H7 (cell line): ENCODE measurements around the gene PPP1R26. TPM values are rescaled to one million over a fixed set of nuclear protein-coding genes. Genes with fewer than 3 reads are reported as not detected.
A peak's percentile ranks its signal among the peaks of the same experiment; 100 is the strongest.

ENCODE experiments used
- DNase-seq: peaks from one replicate; pipeline ENCODE4 v3.0.0; 2012
- H3K27me3 ChIP-seq: 2 replicates; pipeline ENCODE4 v1.6.0; 2011; ENCODE audit warnings: mild to moderate bottlenecking, low read length; ENCODE audit not compliant: control insufficient read depth, insufficient read depth
- H3K36me3 ChIP-seq: replicated peaks from 2 replicates; pipeline ENCODE4 v1.5.1; 2011; ENCODE audit warnings: low read length; ENCODE audit not compliant: control insufficient read depth, insufficient read depth
- H3K4me3 ChIP-seq: 2 replicates; pipeline ENCODE4 v1.5.1; 2011; ENCODE audit warnings: low read depth, mild to moderate bottlenecking, control low read depth, low read length, moderate library complexity; ENCODE audit not compliant: insufficient read depth
- total RNA-seq: library from RNA; depleted of rRNA; stranded (reverse); fragments of >200 nt; shearing (Covaris generic); gene quantifications from 2 replicates; pipeline ENCODE4 v1.2.3, GENCODE V29; 2014

The PPP1R26 gene
- total RNA-seq, 1 experiment from 2014 or later, result 40.8 TPM

DNA sequence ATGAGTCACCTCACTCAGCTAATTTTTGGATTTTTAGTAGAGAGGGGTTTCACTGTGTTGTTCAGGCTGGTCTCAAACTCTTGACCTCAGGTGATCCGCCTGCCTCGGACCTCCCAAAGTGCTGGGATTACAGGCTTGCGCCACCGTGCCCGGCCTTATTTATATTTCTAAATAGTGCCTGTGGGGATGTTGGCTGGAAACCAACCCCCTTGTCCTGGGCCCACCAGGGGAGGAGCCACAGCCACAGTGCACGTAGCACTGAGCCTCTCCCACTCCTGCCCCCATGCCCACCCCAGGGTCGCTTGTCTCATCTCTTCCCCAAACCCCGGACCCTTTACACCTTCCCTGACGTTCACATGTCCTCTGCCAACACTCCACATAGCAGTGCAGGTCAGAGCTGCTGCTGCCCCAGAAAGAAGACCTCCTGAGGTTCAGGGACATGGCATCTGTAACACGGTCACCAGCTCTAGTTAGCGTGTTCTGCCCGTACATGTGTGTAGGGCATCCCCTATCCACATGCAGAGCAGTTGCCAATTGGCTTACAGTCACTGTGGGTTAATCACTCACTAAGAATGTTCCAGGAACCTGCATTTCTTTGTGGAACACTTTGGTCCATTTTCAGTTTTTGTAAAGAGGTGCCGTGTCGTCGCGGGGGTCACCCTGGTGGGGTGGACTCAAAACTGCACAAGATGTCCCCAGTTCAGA, 10.7 kb downstream of the PPP1R26 start:
- H3K4me3 ChIP-seq, result no peak overlapping the region
- DNase-seq, result no peak
- H3K27me3 ChIP-seq, result no peaks in the 10 kb centered on the region
- peaks cover 13% of the 10 kb centered on the region for H3K36me3 ChIP-seq

DNA sequence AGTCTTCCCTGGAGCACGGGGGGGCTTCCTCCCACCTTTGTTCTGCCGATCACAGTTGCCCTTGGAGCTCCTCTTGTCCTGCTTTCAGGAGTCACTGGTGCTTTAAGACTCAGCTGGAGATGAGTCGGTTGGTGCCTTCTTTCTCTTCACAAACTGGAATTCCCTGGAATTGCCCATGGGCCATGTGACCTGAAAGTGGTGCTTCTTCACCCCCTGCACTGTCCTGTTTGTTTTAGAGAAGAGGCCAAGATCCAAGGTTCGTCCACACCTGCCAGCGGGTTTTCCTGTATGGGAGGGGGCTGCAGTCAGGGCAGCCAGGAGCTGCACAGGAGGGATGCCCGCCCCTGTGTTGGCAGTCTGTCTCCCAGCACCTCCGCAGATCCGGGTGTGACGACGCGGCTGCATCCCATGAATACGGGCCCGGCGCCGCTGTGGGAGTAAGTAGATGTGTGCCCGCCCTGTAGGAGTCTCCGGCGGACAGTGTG, 11.4 kb downstream of the PPP1R26 start:
- peak; percentile 54 for DNase-seq
- no peak overlapping the region for H3K4me3 ChIP-seq
- no peaks in the 10 kb centered on the region for H3K27me3 ChIP-seq
- peaks cover 8% of the 10 kb centered on the region for H3K36me3 ChIP-seq

- no peak for DNase-seq
- H3K36me3 ChIP-seq, result peaks cover 8% of the 10 kb centered on the region
- H3K27me3 ChIP-seq, result no peaks in the 10 kb centered on the region
- H3K4me3 ChIP-seq, result no peak overlapping the region
These were observed 12.2 kb downstream of the PPP1R26 start for GRCh38 chr9:135491764-135492163.

GRCh38 chr9:135492886-135493669, 13.5 kb downstream of the PPP1R26 start:
- no peak overlapping the region for H3K4me3 ChIP-seq
- H3K36me3 ChIP-seq, result peaks cover 5% of the 10 kb centered on the region
- H3K27me3 ChIP-seq, result no peaks in the 10 kb centered on the region
- no peak for DNase-seq

GRCh38 chr9:135494791-135495559, 15.4 kb downstream of the PPP1R26 start:
- Histone ChIP-seq H3K4me3 (no peak overlapping the region), H3K36me3 (no peaks in the 10 kb centered on the region), H3K27me3 (no peaks in the 10 kb centered on the region; the same call in 1 of the 2 replicates)
- no peak for DNase-seq

DNA sequence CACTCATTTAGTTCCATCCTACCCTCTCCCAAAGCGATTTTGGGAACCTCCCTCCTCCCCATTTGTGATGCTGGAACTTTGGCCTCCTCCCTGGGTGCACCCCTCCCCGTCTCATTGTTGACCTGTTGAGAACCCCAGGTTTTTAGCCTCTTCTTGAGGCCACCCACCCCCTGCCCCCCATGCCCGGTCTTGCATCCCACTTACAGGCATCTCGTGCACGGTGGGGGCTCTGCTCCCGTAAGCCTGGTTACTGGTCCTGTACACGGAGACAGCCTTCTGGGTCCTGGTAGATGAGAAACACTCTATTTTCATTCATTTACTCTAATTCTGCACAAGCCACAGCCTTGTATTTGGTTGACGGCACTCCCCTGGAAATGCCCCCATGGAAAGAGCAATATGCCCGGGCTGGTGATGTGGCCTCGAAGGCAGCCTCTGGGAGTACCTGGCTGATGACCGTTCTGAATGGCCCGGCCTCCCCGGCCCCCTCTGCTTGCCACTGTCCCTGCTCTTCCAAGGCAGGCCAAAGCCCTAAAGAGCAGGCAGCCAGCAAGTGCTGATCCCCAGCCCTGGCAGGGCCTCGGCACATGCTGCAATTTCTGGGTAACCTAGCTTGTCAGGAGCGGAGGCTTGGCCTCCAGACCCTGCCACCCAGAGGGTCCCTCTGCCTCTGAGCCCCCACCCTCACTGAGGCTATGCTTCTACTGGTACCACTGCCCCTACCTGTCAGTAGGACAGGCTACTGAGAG, 19.0 kb downstream of the PPP1R26 start:
- H3K27me3 ChIP-seq, result no peaks in the 10 kb centered on the region; the same call in 1 of the 2 replicates
- peaks cover 12% of the 10 kb centered on the region for H3K36me3 ChIP-seq
- H3K4me3 ChIP-seq, result no peak overlapping the region
- no peak for DNase-seq

DNA sequence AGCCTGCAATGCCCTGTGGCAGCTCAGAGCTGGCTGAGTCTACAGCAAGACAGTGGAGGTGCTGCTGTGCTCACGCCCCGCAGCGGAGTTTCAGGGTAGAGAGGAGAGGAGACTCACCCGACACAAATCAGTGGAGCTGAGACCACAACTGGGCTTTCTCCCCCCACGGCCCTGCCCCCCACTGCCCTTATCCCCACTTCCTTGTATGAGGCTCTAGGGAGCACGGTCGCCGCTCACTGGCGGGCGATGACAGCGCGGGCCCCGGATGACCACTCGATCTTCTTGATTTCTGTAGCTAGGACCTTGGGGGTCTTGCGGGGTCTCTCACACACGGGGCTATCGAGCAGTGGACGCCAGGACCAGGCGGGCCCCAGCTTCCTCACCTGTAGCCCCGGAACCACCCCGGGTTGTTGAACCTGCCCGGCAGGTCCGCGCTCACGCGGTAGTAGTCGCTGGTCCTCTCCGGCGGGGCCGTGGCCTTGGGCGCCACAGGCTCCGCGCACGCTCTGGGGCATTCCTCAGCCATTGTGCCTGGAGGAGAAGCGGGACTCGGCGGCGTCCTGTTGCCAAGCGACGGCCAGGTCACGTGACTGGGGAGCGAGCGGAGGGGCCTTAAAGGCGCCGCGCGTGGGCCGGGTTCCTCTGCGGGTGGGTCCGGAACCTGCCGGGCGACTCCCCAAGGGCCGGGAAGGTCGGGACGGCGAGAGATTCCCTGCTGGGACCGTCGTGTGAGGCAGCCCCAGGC, 19.9 kb downstream of the PPP1R26 start:
- peak overlapping the region; percentile 87 for H3K4me3 ChIP-seq
- peaks cover 17% of the 10 kb centered on the region for H3K36me3 ChIP-seq
- H3K27me3 ChIP-seq, result no peaks in the 10 kb centered on the region; the same call in 1 of the 2 replicates
- DNase-seq, result peak; percentile 96

GRCh38 chr9:135500071-135500524, 20.5 kb downstream of the PPP1R26 start:
- Histone ChIP-seq H3K27me3 (no peaks in the 10 kb centered on the region; the same call in 1 of the 2 replicates), H3K4me3 (peak overlapping the region; percentile 87), H3K36me3 (peaks cover 18% of the 10 kb centered on the region)
- DNase-seq, result no peak

GRCh38 chr9:135500525-135501260, 21.1 kb downstream of the PPP1R26 start, which contains the start of gene MRPS2:
Gene MRPS2, plus strand, starts transcription at chr9:135500682. Its CDS starts 29 bp downstream, at chr9:135500711.
- Histone ChIP-seq H3K36me3 (peaks cover 18% of the 10 kb centered on the region), H3K27me3 (no peaks in the 10 kb centered on the region; the same call in 1 of the 2 replicates), H3K4me3 (peak within 1 kb of the TSS; percentile 87)
- peak; percentile 99 for DNase-seq

DNA sequence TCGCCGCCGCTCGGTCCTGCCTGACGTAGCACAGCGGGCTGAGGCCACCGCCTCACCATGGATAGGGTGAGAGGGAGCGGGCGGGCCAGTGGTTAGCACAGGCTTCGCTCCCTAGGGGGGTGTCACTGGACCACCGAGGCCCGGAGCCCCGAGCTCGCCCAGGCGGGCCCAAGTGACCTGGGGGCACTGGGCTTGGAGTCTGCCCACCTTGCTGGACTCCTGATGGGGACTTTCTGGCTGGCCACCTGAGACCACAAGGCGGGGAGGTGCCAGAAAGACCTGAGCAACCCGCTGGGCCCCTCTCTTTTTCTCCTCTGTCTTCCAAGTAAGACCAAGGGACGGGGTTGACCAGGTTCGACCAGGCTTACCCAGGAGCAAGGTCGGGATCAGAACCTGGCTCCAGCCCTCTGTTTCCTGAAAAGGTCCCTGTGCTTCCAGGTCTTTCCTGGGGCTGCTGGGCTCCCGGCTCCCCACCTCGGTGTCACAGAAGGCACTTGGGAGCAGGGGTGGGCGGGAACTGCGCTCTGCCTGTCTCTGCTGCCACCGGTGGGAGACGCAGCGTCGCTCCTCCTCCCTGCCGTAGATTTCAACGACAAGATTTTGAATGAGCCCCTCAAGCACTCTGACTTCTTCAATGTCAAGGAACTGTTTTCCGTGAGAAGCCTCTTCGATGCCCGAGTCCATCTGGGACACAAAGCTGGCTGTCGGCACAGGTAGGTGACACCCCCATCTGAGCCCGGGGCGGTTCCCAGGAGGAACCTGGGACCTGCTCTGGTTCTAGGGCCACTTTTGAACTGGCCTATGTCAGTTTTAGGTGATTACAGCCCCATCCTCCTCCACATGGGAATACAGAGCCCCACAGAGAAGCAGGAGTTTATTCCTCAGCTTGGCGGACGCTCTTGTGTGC, 21.9 kb downstream of the PPP1R26 start:
- peak; percentile 91 for DNase-seq
- Histone ChIP-seq H3K4me3 (peak overlapping the region; percentile 87), H3K27me3 (no peaks in the 10 kb centered on the region; the same call in 1 of the 2 replicates), H3K36me3 (peaks cover 18% of the 10 kb centered on the region)

DNA sequence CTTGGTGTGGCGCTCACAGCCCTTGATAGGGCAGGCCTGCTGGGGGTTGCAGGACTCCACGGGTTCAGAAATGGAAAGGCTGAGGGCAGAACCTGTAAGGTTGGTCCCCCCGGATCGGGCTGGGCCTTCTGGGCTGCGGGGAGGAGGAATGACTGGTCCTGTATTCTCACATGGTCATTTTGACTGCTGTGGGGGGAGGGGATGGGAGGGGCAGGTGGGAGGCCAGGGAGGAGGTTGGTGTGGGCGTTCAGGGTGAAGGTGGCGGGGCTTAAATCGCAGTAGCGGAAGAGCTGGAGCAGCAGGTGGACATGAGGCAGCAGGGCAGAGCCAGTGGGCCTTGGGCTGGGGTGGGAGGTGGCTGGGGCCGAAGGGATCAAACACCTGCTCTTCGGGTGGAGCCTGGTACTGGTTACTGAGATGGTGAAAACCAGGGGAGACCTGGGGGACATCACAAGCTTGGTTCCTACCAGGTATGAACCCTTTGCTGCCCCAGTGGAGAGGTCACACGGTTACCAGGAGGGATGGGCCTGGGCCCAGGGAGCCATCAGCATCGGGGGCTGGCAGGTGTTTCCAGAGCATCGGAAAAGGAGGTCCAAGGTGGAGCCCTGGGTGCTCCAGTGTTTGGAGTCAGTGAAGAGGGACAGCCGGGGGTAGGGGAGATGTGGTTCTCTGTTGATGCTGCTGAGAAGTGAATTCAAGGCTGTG, 22.7 kb downstream of the PPP1R26 start:
- peak; percentile 41 for DNase-seq
- H3K36me3 ChIP-seq, result peaks cover 18% of the 10 kb centered on the region
- no peaks in the 10 kb centered on the region; the same call in 1 of the 2 replicates for H3K27me3 ChIP-seq
- H3K4me3 ChIP-seq, result no peak overlapping the region
